GM18868 (cell line): ENCODE data around the gene ATP1B2.
"Not testable (repeated sequence)": the region's sequence is repeated elsewhere in the genome, so short reads cannot be mapped to it uniquely, and the experiment has no call there.

Experiments used
- ATAC-seq: cut with Tn5 transposase; IDR thresholded peaks from one replicate; pipeline ENCODE4 v1.9.1; 2021; ENCODE audit warnings: mild to moderate bottlenecking, moderate library complexity; ENCODE audit not compliant: unreplicated experiment

The ATP1B2 gene

DNA sequence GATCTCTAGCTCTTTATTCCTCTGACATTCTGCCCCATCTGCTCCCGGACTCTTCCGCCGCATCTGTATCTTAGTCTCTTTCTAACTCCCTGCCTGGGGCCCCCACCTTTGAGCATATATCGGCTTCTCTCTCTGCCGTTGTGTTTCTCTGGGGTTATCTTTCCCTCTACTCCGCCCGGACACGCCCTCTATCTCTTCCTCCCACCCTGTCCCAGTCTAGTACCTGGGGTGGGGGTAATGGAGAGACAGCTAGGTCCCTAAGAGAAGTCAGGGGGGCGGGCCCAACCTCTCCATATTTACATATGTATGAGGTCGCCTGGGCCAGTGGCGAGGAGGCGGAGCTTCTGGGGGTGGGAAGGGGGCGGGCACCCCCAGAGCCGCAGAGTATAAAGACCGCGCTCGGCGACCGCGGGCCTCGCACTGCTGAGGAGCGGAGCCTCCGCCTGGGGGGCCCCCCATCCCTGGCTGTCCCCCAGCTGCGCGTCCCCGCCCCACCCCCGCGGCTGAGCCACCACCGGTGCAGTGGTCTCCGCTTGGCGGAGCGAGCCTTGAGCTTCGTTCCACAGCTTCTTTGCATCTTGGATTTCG, at the start of gene ATP1B2:
Gene ATP1B2, plus strand, starts transcription at position 418 of the 588 bp plus-strand sequence. CDS start 593 bp downstream, outside the sequence.
- no peak for ATAC-seq

- ATAC-seq = no peak
Measured at GRCh38 chr17:7606280-7606679, 44.4 kb upstream of the ATP1B2 start.

GRCh38 chr17:7610641-7611040, 40.1 kb upstream of the ATP1B2 start:
- no peak for ATAC-seq

DNA sequence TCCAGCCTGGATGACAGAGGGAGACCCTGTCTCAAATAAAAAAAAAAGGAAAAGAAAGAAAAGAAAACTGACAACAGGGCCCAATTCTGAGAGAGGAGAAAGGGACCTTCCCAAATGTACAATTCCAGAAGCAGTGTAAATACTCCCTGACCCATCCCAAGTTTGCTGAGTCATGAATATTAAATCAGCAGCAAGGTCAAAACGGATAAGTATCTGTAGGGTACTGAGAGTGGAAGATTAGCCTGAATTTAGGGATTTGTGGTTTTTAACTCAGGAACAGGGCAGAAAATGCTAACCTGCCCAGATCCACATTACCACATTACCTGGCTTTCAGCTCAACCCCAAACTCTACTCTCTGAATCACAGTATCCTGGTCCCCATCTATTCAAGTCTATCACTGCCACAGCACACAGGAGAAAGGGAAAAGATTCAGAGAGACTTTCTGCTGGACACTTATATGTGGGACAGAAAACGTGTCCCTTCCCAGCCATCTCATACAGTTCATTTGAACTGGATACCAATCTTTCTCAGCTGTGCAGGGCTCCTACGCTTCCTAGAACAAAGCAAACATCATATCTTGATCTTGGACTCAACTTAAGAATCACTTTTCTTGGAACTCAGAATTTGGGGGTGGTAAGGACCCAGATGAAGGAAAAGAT, 39.0 kb upstream of the ATP1B2 start:
- ATAC-seq = no peak

DNA sequence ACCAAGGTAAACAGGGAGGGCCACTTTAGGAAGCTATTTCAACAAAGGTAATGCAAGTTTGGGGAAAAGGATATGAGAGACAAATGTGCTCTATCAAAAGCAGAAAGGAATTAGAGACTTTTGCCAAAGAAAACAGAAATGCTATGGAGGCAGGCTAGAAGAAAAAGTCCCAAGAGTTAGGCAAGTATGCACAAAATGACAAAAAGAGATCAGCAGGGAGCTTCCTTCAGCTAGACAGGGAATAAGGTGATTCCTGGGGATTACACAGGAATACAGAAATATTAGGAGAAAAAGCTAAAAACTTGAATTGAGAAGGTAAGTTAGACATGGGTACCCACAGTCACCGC, 38.5 kb upstream of the ATP1B2 start:
- no peak for ATAC-seq

DNA sequence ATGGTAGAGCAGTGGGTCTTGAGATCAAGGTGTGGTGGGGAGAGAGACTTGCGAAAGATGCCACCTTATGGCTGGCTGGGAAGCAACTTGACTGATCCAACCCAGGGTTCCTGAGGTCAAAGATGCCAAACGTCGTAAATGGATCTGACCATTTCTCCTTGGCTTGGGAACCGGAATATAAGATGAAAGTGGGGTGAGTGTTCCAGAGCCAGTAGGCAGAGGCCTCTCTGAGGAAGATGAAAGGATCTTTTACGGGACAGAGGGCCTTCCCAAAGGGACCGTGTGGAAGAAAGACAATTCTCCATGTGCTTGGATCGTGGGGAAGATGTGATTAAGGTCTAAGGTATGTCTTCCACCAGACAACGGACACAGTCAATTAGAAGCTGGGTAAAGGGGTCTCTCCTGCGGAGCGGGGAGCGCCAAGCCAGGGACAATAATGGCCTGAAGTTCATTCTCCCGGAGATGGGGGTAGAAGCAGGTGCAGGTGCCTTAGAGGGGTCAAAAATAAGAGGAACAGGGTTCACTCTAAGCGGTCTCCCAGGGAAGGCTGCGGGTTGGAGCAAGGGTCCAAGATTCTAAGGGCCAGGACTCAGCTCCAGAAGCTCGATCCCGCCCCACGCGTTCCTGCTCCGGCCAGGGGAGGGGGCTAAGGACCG, 36.8 kb upstream of the ATP1B2 start:
- no peak for ATAC-seq

- peak; percentile 89 for ATAC-seq
Measured at GRCh38 chr17:7614425-7615264, 36.1 kb upstream of the ATP1B2 start, which contains the start of gene FXR2. Gene FXR2, minus strand, starts transcription at chr17:7614897. Its CDS starts 365 bp downstream, at chr17:7614532.

GRCh38 chr17:7615265-7615747, 35.4 kb upstream of the ATP1B2 start:
- ATAC-seq = no peak

- no peak for ATAC-seq
Measured at GRCh38 chr17:7618608-7619007, 32.1 kb upstream of the ATP1B2 start.

- ATAC-seq = no peak
Measured at GRCh38 chr17:7620835-7621234, 29.9 kb upstream of the ATP1B2 start.

GRCh38 chr17:7623661-7624060, 27.1 kb upstream of the ATP1B2 start:
- ATAC-seq = no peak

- ATAC-seq = not testable (repeated sequence)
Measured at GRCh38 chr17:7625749-7626148, 25.0 kb upstream of the ATP1B2 start.

GRCh38 chr17:7626307-7626706, 24.4 kb upstream of the ATP1B2 start:
- ATAC-seq = no peak

DNA sequence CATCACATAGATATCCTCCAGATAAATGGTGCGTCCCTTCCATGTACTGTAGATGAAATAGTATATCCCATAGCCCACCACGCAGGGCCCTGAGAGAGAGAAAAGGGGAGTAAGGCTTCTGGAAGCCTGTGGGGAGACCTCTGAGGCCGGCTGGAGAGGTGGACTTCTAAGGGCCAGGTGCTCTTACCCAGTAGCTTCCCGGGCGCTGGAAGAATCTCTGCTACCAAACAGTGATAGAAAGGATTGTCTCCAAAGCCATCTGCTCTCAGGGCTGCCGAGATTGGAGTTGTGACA, 23.8 kb upstream of the ATP1B2 start:
- no peak for ATAC-seq

- peak; percentile 88 for ATAC-seq
Measured at GRCh38 chr17:7627250-7628121, 23.2 kb upstream of the ATP1B2 start, which contains the start of gene SAT2. Gene SAT2, minus strand, starts transcription at chr17:7627821. Its CDS starts 186 bp downstream, at chr17:7627635.

DNA sequence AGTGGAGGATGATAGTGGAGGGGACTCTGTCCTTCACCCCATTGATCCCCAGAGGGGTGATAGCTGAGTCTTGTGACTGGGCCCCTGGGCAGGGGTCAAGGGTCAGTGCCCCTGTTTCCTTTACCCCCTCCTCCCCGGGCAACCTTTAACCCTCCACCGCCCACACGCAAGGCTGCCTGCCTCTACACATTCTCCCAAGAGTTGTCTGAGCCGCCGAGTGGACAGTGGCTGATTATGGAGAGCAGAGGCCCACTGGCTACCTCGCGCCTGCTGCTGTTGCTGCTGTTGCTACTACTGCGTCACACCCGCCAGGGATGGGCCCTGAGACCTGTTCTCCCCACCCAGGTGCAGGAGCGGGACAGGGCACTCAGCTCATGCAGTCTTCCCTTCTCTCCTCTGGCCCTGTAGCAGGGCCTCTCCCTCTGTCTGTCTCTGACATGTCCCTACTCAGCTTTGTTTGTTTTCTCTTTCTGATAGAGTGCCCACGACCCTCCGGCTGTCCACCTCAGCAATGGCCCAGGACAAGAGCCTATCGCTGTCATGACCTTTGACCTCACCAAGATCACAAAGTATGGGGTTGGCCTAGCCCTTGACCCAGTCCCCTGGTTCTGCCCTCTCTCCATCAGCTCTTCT, 20.7 kb upstream of the ATP1B2 start, which contains the start of gene SHBG:
Gene SHBG, plus strand, starts transcription at position 197 of the 633 bp plus-strand sequence. Its CDS starts 38 bp downstream, at position 235.
- no peak for ATAC-seq

DNA sequence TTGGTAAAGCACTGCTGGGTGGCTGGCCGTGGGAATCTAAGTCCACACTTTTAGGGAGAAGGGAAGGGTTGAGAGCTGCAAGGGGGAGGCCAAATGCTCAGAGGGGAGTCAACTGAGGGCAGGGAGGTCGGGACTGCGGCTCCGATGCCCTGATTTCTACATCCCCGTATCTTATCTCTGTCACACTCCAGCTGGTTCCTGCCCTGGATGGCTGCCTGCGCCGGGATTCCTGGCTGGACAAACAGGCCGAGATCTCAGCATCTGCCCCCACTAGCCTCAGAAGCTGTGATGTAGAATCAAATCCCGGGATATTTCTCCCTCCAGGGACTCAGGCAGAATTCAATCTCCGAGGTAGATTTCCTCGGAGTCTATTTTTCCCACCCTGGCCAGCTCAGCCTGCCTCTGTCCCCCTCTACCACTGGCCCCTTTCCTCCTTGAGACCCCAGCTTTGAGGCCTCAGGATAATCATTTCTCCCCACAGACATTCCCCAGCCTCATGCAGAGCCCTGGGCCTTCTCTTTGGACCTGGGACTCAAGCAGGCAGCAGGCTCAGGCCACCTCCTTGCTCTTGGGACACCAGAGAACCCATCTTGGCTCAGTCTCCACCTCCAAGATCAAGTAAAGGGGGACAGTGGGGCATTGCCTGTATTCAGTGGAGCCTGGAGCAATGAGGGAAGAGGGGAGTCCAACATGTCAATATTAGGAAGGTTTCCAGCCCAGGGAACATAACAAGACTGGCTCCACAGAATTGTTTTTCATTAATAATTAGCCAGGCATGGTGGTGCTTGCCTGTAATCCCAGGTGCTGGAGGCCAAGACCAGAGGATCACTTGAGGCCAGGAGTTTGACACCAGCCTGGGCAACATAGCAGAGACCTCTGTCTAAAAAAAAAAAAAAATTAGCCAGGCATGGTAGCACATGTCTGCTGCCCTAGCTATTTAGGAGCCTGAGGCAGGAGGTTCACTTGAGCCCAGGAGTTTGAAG, 19.0 kb upstream of the ATP1B2 start:
- no peak for ATAC-seq

DNA sequence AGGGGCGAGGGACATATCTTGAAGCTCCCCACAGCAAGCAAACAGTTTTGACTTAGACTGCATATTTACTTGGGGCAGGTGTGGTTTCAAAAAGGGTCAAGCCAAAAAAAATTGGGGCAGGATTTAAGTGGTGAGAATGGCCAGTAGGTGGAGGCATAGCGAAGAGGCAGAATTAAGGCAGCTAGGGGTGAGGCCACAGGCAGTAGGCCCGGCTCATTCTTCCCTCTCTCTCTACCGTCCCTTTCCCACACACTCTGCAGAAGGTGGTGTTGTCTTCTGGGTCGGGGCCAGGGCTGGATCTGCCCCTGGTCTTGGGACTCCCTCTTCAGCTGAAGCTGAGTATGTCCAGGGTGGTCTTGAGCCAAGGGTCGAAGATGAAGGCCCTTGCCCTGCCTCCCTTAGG, 18.2 kb upstream of the ATP1B2 start:
- no peak for ATAC-seq

DNA sequence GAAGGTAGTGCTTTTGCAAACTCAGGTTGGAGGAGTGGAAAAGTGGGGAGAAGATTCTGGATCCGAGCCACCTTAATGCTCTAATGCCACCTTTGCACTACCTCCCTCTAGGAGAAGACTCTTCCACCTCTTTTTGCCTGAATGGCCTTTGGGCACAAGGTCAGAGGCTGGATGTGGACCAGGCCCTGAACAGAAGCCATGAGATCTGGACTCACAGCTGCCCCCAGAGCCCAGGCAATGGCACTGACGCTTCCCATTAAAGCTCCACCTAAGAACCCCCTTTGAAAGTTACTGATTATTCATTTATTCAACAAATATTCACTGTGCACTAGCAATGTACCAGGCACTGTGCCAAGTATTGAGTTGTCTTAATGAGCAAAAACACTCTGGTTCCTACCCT, 17.6 kb upstream of the ATP1B2 start:
- no peak for ATAC-seq
